CD4-positive, alpha-beta T cell treated with Interleukin-15 for 4 hours (primary cell): ENCODE data around the gene LORICRIN.

Experiments used
- DNase-seq: peaks from one replicate; pipeline ENCODE4 v3.0.0-alpha.2; 2020; ENCODE audit warnings: low spot score

LORICRIN gene

GRCh38 chr1:153259387-153259786, at the start of gene LORICRIN:
LORICRIN (plus strand) TSS chr1:153259687; CDS start chr1:153260950, 1,263 bp downstream.
- DNase-seq, result no peak

GRCh38 chr1:153210206-153210605, 49.3 kb upstream of the LORICRIN start:
- no peak for DNase-seq

GRCh38 chr1:153212201-153212600, 47.3 kb upstream of the LORICRIN start:
- no peak for DNase-seq

- no peak for DNase-seq
These were observed 46.0 kb upstream of the LORICRIN start for GRCh38 chr1:153213519-153213918.

- no peak for DNase-seq
These were observed 42.3 kb upstream of the LORICRIN start, which contains the start of gene PRR9 for GRCh38 chr1:153217212-153217611. PRR9 (plus strand) TSS chr1:153217584; CDS start chr1:153218145, 561 bp downstream.

- no peak for DNase-seq
These were observed 41.6 kb upstream of the LORICRIN start for GRCh38 chr1:153217744-153218416.

GRCh38 chr1:153220606-153221303, 38.7 kb upstream of the LORICRIN start:
- no peak for DNase-seq

GRCh38 chr1:153223040-153223891, 36.2 kb upstream of the LORICRIN start:
- DNase-seq, result peak; percentile 37

GRCh38 chr1:153227810-153228209, 31.7 kb upstream of the LORICRIN start:
- no peak for DNase-seq

GRCh38 chr1:153228491-153228890, 31.0 kb upstream of the LORICRIN start:
- no peak for DNase-seq

- peak; percentile 16 for DNase-seq
These were observed 30.2 kb upstream of the LORICRIN start for GRCh38 chr1:153229076-153229829.

- no peak for DNase-seq
These were observed 28.1 kb upstream of the LORICRIN start for GRCh38 chr1:153231363-153231762.

- DNase-seq, result no peak
These were observed 27.7 kb upstream of the LORICRIN start for GRCh38 chr1:153231785-153232184.

GRCh38 chr1:153232553-153232952, 26.9 kb upstream of the LORICRIN start:
- DNase-seq, result no peak

GRCh38 chr1:153233448-153233847, 26.0 kb upstream of the LORICRIN start:
- no peak for DNase-seq

- DNase-seq, result no peak
These were observed 21.0 kb upstream of the LORICRIN start for GRCh38 chr1:153238527-153238926.

GRCh38 chr1:153242160-153242559, 17.3 kb upstream of the LORICRIN start:
- DNase-seq, result no peak

- DNase-seq, result no peak
These were observed 14.0 kb upstream of the LORICRIN start for GRCh38 chr1:153245466-153245865.

GRCh38 chr1:153246018-153246417, 13.5 kb upstream of the LORICRIN start:
- DNase-seq, result no peak

GRCh38 chr1:153246825-153247224, 12.7 kb upstream of the LORICRIN start:
- DNase-seq, result no peak

GRCh38 chr1:153248176-153248879, 11.2 kb upstream of the LORICRIN start:
- DNase-seq, result no peak
